HUDEP-2 (cell line): ENCODE data around the gene CD79B.
"Not testable (repeated sequence)": the region's sequence is repeated elsewhere in the genome, so short reads cannot be mapped to it uniquely, and the experiment has no call there.

Experiments used
- DNase-seq, 76 experiments: peaks; one replicate each; lab custom pipeline; 2025; ENCODE audit not compliant: unreplicated experiment in 76 of 76; lab: John Stamatoyannopoulos, UW

Gene CD79B

DNA sequence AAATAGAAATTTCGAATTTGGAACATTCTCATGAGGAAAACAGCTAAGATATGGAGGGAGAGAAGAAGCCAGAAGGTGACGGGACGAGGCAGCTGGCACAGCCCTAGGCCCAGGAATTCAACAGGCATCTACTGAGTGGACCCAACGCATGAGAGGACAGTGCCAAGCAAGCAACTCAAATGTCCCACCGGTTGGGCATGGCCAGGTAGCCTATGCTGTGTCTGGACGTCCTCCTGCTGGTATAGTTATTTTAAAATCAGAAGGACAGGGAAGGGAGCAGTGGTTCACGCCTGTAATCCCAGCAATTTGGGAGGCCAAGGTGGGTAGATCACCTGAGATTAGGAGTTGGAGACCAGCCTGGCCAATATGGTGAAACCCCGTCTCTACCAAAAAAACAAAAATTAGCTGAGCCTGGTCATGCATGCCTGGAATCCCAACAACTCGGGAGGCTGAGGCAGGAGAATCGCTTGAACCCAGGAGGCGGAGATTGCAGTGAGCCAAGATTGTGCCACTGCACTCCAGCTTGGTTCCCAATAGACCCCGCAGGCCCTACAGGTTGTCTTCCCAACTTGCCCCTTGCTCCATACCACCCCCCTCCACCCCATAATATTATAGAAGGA is 15.5 kb downstream of the CD79B start:
- DNase-seq: no peak

- DNase-seq: not testable (repeated sequence)
Measured at GRCh38 chr17:63915753-63916152, 16.4 kb downstream of the CD79B start.

GRCh38 chr17:63914471-63914870 is 17.7 kb downstream of the CD79B start:
- no peak for DNase-seq

- peak in 31 of 76 experiments; percentile 1 to 55 (median 17) for DNase-seq
Measured at GRCh38 chr17:63911657-63912100, 20.5 kb downstream of the CD79B start.

DNA sequence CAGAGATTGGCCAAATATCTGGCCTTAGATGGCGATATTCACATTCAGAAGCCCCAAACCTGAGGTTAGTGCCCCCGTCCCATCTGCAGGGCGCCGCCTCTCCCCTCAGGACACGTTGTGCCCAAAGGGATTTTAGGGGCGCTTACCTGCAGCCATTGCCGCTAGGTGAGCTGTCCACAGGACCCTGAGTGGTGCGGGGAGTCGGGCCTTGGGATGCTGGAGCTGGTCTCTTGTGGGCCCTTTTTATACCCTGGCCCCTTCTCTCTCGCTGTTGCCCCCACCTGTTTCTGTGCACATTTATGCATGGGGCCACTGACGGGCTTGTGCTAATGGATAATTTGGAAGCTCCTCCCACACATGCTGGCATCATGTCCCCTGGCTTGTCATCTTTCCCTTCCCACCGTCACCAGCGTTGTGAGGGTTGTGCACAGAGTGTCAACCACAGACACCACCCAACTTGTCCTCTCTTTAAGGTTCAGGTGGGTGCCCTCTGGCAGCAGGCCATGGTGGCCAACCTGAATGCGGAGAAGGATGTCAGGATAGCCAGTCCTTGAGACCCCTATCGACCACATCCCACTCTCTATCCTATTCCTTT is 21.0 kb downstream of the CD79B start, which contains the start of gene CSHL1:
Gene CSHL1 (minus strand): TSS at position 218 of the 595 bp plus-strand sequence. CDS start 62 bp downstream, at position 156.
- no peak for DNase-seq

GRCh38 chr17:63910096-63910495 is 22.0 kb downstream of the CD79B start:
- no peak for DNase-seq

- not testable (repeated sequence) for DNase-seq
Measured at GRCh38 chr17:63909586-63909985, 22.5 kb downstream of the CD79B start.

DNA sequence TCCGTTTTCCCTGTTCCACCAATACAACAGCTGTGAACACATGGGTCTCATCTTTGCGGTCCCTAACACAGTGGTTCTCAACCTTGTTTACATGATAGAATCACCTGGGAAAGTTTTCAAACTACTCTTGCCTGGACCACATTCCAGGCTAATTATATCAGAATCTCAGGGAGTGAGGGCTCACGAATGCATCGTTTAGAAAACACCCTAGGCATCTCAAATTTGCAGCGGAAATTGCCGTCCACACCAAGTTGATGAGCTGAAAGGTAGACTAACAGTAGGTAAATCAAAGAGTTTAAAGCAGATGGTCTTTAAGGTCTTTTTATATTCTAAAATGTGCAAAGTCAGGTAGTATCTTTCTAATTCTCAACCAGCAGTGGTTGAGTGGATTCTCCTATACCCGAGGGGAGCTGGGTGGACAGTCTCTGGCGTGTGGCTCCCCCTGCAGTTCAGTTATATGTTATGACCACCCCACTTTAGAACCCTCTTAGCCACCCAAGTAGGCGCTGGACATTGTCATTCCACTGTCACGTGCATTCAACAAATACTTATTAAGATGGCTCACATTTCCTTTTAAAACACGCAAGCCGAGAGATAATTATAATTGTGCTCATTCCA is 24.9 kb downstream of the CD79B start:
- peak in 20 of 76 experiments; percentile 4 to 37 (median 14) for DNase-seq

DNA sequence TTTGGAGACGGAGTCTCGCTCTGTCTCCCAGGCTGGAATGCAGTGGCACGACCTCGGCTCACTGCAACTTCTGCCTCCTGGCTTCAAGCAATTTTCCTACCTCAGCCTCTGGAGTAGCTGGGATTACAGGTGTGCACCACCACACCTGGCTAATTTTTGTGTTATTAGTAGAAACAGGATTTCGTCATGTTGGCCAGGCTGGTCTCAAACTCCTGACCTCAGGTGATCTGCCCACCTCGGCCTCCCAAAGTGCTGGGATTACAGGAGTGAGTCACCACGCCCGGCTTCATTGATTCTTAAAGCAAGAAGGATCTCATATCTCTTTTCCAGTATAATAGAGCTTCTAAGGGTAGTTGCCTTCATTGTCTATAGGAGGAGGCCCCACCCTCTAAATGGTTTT is 27.3 kb downstream of the CD79B start:
- DNase-seq: not testable (repeated sequence)

GRCh38 chr17:63903787-63904201 is 28.3 kb downstream of the CD79B start:
- DNase-seq: peak in 16 of 76 experiments; percentile 1 to 44 (median 23)

GRCh38 chr17:63901971-63902370 is 30.2 kb downstream of the CD79B start:
- DNase-seq: not testable (repeated sequence)

- not testable (repeated sequence) for DNase-seq
Measured at GRCh38 chr17:63898899-63899798, 33.0 kb downstream of the CD79B start.

DNA sequence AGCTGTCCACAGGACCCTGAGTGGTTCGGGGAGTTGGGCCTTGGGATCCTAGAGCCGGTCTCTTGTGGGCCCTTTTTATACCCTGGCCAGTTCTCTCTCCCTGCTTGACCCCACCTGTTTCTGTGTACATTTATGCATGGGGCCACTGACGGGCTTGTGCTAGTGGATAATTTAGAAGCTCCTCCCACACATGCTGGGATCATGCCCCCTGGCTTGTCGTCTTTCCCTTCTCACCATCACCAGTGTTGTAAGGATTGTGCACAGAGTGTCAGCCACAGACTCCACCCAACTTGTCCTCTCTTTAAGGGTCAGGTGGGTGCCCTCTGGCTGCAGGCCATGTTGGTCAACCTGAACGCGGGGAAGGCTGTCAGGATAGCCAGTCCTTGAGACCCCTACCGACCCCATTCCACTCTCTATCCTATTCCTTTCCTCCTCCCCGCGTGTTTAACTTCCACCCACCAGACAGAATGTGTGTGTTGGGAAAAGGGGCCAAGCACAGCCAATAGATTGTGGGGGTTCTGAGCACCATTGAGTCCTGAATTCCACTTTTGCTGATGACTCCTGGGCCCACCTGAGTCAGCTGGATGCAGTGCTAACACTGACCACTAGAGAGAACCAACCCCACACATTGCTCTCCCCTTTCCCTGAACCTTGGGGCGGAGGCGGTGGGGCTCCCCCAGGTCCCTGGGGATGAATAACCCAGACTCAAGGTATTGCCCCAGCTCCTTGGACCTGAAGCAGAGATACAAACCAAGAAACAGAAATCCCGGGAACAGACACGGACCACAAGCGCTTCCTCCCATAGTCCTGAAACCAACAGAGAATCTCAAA is 35.4 kb downstream of the CD79B start, which contains the start of gene CSH1:
Gene CSH1 (minus strand): TSS at position 51 of the 831 bp plus-strand sequence. CDS start 63 bp downstream, outside the sequence.
- not testable (repeated sequence) for DNase-seq

DNA sequence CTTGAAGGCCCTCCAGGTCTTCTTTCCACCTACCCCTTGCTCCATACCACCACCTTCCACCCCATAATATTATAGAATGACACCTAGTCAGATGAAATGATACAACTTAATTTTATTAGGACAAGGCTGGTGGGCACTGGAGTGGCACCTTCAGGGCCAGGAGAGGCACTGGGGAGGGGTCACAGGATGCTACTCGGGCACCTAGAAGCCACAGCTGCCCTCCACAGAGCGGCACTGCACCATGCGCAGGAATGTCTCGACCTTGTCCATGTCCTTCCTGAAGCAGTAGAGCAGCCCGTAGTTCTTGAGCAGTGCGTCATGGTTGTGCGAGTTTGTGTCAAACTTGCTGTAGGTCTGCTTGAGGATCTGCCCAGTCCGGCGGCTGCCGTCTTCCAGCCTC is 37.3 kb downstream of the CD79B start:
- not testable (repeated sequence) for DNase-seq

DNA sequence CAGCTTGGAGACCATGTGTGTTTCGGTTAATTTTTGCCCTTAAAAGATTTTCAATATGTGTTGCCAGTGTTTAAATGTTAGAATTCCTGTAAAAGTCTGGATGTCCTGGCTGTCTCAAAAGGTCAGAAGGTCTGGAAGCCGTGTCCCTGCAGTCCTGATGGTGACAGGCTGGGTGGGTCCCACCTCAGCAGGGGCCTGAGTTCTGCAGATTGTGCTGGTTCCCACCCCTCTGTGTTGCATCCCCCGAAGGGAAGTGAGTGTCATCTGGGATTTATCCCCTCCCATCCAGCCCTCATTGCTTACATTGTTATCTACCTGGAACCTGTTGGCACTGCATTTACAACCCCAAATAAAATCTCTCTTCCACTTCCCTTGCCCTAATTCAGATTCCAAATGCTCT is 38.1 kb downstream of the CD79B start:
- not testable (repeated sequence) for DNase-seq

DNA sequence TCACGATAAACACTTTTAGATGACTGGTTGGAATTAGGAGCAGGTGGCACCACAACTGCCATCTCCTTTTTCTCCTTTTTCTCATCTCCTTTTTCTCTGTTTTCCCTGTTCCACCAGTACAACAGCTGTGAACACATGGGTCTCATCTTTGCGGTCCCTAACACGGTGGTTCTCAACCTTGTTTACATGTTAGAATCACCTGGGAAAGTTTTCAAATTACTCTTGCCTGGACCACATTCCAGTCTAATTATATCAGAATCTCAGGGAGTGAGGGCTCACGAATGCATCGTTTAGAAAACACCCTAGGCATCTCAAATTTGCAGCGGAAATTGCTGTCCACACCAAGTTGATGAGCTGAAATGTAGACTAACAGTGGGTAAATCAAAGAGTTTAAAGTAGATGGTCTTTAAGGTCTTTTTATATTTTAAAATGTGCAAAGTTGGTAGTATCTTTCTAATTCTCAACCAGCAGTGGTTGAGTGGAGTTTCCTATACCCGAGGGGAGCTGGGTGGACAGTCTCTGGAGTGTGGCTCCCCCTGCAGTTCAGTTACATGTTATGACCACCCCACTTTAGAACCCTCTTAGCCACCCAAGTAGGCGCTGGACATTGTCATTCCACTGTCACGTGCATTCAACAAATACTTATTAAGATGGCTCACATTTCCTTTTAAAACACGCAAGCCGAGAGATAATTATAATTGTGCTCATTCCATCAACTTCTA is 39.7 kb downstream of the CD79B start:
- peak in 1 of 76 experiments; percentile 6 for DNase-seq

- peak in 19 of 76 experiments; percentile 5 to 55 (median 25) for DNase-seq
Measured at GRCh38 chr17:63889026-63889848, 42.9 kb downstream of the CD79B start.

GRCh38 chr17:63885119-63885518 is 47.0 kb downstream of the CD79B start:
- DNase-seq: not testable (repeated sequence)
